ENCODE measurements around the gene PPFIA4. TPM values are rescaled to one million over a fixed set of nuclear protein-coding genes. Genes with fewer than 3 reads are reported as not detected.

Gene PPFIA4
- total RNA-seq, 1 experiment from 2014 or later: 12.1 TPM

- CTCF ChIA-PET: interaction anchor here (0.9 kb wide), 1 partner anchor 11 kb away, joined by 3 read pairs; no protein-coding TSS in a partner anchor
- no TSS peak for BruUV-seq (replicated peaks)
- no peak for ATAC-seq
These were observed 1.9 kb downstream of the PPFIA4 start for GRCh38 chr1:203028067-203028783.

GRCh38 chr1:203028784-203029553, 2.7 kb downstream of the PPFIA4 start:
- ChIA-PET POLR2A (ENCODE audit: unreplicated experiment) (no interaction called here), CTCF (no interaction called here)
- Histone ChIP-seq H3K9me2 (replicated peaks; ENCODE audit: low read length) (no peaks in the 10 kb centered on the region), H3F3A (ENCODE audit: low read length, unreplicated experiment) (peaks cover 7% of the 10 kb centered on the region), H3K4me3 (ENCODE audit: low read length) (no peak overlapping the region), H3K4me1 (ENCODE audit: insufficient read depth, low read length) (no peaks in the 10 kb centered on the region; the same call in 1 of the 2 replicates), H3K79me2 (ENCODE audit: low read length) (no peaks in the 10 kb centered on the region), H3K4me2 (ENCODE audit: low read length) (no peak overlapping the region), H3K27ac (ENCODE audit: low read length) (no peak overlapping the region), H3K27me3 (ENCODE audit: low read length) (no peaks in the 10 kb centered on the region), H3K36me3 (ENCODE audit: low read depth, low read length) (peaks cover 8% of the 10 kb centered on the region), H2AFZ (ENCODE audit: low read length) (no peak overlapping the region), H4K20me1 (ENCODE audit: low read length) (no peaks in the 10 kb centered on the region), H3K9me3 (ENCODE audit: low read length) (no peaks in the 10 kb centered on the region), H3K9ac (ENCODE audit: low read length) (no peak overlapping the region)
- ATAC-seq (no peak), DNase-seq (no peak)
- TF ChIP-seq EZH2 (IDR thresholded peaks at IDR 0.05; ENCODE audit: low read length, unreplicated experiment): no peak
- intact Hi-C loops (cut with micrococcal nuclease): no loop called here
- no TSS peak for BruUV-seq (replicated peaks)

More at GRCh38 chr1:203028067-203028783, 1.9 kb downstream of the PPFIA4 start:
- DNase-seq: no peak
- Histone ChIP-seq H2AFZ (ENCODE audit: low read length) (no peak overlapping the region), H4K20me1 (ENCODE audit: low read length) (no peaks in the 10 kb centered on the region), H3K4me1 (ENCODE audit: insufficient read depth, low read length) (no peaks in the 10 kb centered on the region; the same call in 1 of the 2 replicates), H3K27me3 (ENCODE audit: low read length) (no peaks in the 10 kb centered on the region), H3K36me3 (ENCODE audit: low read depth, low read length) (peaks cover 14% of the 10 kb centered on the region), H3F3A (ENCODE audit: low read length, unreplicated experiment) (peaks cover 7% of the 10 kb centered on the region), H3K4me2 (ENCODE audit: low read length) (no peak overlapping the region), H3K9me2 (replicated peaks; ENCODE audit: low read length) (no peaks in the 10 kb centered on the region), H3K9ac (ENCODE audit: low read length) (no peak overlapping the region), H3K79me2 (ENCODE audit: low read length) (no peaks in the 10 kb centered on the region), H3K9me3 (ENCODE audit: low read length) (no peaks in the 10 kb centered on the region), H3K4me3 (ENCODE audit: low read length) (no peak overlapping the region), H3K27ac (ENCODE audit: low read length) (no peak overlapping the region)
- POLR2A ChIA-PET (ENCODE audit: unreplicated experiment): no interaction called here
- TF ChIP-seq EZH2 (IDR thresholded peaks at IDR 0.05; ENCODE audit: low read length, unreplicated experiment) (no peak), EZH2phosphoT487 (IDR thresholded peaks at IDR 0.05; ENCODE audit: borderline replicate concordance, low read length) (no peak), CTCF (conservative IDR thresholded peaks at IDR 0.05; ENCODE audit: low read depth, low read length) (no peak)
- intact Hi-C loops (cut with micrococcal nuclease): no loop called here

GRCh38 chr1:203031467-203031866, 5.2 kb downstream of the PPFIA4 start:
- Histone ChIP-seq H3K9ac (ENCODE audit: low read length) (no peak overlapping the region), H3K27me3 (ENCODE audit: low read length) (no peaks in the 10 kb centered on the region), H3K9me3 (ENCODE audit: low read length) (no peaks in the 10 kb centered on the region), H3K4me2 (ENCODE audit: low read length) (no peak overlapping the region), H3K4me1 (ENCODE audit: insufficient read depth, low read length) (no peaks in the 10 kb centered on the region; the same call in 1 of the 2 replicates), H3F3A (ENCODE audit: low read length, unreplicated experiment) (no peaks in the 10 kb centered on the region), H3K4me3 (ENCODE audit: low read length) (no peak overlapping the region), H3K79me2 (ENCODE audit: low read length) (no peaks in the 10 kb centered on the region), H2AFZ (ENCODE audit: low read length) (no peak overlapping the region), H3K27ac (ENCODE audit: low read length) (no peak overlapping the region), H3K9me2 (replicated peaks; ENCODE audit: low read length) (no peaks in the 10 kb centered on the region), H3K36me3 (ENCODE audit: low read depth, low read length) (no peaks in the 10 kb centered on the region; the same call in 1 of the 2 replicates), H4K20me1 (ENCODE audit: low read length) (no peaks in the 10 kb centered on the region)
- BruUV-seq (replicated peaks): no TSS peak
- CTCF ChIA-PET: no interaction called here
- POLR2A ChIA-PET (ENCODE audit: unreplicated experiment): no interaction called here
- TF ChIP-seq CTCF (conservative IDR thresholded peaks at IDR 0.05; ENCODE audit: low read depth, low read length) (peak; percentile 85), EZH2phosphoT487 (IDR thresholded peaks at IDR 0.05; ENCODE audit: borderline replicate concordance, low read length) (no peak)
- intact Hi-C loops (cut with micrococcal nuclease): no loop called here
- ATAC-seq (no peak), DNase-seq (peak; percentile 44)

All from PC-3 (cell line).